Measurements from ENCODE around the gene ZCCHC17.
"Not testable (repeated sequence)": the region's sequence is repeated elsewhere in the genome, so short reads cannot be mapped to it uniquely, and the experiment has no call there.

Gene ZCCHC17

DNA sequence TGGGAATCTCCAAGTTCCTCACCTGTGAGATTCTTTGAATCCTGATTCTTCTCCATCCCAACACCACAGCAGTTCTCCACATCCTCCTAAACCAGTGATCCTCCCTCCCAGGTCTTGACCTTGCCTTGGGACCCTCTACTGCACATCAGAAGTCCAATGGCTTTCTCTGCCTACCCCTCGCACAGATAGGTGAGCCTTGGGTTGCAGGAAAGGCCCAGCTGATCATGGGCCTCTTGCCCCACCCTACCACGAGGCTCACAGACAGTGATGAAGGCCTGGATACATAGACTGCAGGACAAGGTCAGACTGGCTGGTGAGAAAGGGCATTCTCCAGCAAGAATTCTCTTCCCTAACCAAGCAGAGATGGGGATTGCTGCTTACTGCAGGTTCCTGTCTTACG, 75.2 kb downstream of the ZCCHC17 start:
- DNase-seq = no peak

DNA sequence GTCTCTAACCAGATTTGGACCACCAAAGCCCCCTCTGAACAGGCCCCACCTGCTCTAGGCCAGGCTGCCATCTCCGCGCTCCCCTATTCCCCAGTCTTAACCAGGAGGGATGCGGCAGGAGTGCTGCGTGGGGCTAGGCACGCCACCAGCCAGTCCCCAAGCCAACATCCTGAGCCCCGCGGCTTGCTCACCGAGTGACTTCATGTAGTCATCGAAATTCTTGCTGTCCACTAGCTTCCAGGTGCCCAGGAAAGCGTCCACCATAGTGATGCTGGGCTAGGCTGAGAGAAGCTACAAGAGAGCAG, 75.9 kb downstream of the ZCCHC17 start:
- no peak for DNase-seq

DNA sequence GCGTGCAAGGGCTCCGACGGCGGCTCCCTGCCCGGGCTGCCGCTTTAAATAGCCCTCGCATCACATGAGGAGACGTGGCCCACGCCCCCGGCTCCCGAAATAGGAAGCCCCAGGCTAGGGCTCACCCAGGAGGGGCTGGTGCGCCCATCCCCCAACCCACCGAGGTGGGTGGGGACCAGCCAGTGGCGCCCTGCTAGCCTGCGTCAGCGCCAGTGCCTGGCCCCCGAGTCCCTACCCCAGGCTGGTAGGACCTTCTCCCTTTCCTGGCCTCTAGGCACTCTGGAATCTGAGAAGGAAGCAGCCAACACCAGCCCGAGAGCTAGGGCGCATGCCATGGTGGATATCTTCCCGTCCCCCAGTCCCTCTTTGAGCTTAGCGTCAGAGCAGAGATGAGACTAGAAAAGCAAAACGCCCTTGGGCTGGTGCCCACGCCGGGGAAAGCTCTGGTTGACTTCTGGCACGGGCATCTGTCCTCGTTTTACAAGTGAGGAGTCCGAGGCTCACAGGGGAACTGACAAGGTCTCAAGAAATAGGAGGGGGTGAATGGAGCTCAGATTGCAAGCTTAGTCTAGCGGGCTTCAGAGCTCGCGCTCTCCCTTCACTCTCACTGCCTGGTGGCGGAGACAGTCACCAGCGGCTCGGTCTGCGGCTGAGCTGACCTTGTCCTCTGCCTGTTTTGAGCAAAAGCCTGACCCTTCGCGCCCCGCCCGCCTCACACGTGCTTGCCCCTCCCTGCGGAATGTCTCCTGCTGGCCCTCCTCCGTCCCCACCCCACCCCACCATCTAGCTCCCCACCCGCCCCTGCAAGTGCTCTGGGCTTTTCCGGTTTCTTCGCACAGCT, 76.4 kb downstream of the ZCCHC17 start, which contains the start of gene FABP3:
TSS of gene FABP3 (minus strand) at position 21 of the 841 bp plus-strand sequence. CDS start 62 bp downstream, outside the sequence.
- DNase-seq = peak; percentile 34

DNA sequence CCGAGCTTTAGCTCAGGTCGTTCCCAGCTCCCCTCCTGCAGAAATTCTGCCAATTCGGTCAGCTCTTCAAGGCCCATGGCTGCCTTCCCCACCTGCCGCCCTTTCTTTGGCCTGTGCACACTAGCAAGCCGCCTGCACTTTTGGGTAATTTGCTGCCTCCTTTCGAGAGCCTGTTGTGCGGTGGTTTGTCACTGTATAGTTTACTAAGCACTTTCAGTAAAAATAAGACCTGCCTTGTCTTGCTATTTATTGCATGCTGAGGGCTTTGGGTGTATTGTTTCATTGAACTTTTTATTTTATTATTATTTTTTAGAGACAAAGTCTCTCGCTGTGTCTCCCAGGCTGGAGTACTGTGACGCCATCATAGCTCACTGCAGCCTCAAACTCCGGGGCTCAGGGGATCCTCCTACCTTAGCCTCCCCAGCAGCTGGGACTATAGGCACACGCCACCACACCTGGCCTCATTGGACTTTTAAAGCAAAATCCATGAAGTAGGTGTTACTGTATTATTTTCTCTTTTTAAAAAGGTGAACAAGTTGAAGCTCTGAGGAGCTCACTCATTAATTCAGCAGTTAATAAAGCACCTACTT, 77.2 kb downstream of the ZCCHC17 start:
- DNase-seq = no peak

DNA sequence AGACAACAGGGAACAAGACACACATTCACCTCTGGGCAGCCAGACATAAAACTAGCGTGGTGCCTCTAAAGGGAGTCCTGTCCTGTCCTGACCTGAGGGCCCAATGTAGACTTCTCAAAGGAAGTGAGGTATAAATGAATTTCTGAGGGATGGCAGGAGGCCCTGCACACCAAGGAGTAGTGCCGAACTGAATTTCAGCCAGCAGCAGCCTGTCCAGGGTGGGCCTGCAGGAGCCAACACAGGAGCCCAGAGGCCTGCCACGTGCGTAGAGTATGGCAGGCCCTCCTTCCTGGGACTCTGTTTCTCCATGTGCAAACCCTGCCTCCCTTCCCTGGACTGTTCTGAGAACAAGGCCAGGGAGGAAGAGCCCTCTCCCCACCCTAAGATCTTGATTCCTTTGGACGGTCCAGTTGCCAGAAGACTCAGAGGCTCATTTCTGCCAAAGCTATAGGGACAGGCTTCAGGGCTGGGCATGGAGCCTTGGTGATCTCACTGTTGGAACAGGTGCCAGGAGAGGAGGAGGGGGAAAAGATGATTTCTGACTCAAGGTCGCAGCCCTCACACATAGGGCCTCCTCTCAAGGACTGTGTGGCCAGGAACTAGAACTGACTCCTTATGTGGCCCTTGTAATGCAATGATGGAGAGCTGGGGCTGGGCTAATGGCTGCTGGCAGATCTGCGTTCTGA, 77.8 kb downstream of the ZCCHC17 start:
- no peak for DNase-seq

DNA sequence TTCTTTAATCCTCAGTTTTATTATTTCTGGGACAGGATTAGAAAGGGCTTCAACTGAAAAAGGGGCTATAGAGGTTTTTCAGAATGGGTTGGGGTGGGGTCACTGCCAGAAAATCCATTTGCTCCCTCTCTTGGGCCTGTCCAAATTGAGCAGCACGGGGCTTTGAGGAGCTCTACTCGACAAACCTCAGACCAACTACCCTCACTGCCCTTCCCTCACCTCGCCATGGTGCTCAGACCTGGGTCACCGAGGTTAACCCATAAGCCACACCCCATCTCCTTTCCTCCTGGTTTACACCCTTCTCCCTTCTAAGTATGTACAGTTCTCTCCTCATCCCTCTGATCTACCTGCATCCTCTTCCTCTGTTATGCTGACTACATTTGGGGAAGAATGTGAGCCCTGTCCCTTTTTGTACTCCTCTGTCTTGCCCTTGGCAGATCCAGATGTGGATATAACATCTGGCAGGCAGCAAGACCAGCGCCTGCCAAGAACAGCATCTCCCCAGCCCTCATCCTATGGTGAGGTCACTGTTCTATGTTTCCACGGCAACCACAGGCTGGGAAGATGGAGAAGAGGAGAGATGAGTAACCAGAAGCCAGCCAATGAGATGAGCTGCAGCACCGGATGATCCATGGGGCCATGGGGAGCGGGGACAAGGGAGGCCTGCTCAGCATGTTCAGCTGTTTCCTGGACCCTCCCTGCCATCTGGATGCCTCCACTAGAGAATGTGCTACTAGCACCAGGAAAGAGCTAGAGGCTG, 79.7 kb downstream of the ZCCHC17 start:
- no peak for DNase-seq

DNA sequence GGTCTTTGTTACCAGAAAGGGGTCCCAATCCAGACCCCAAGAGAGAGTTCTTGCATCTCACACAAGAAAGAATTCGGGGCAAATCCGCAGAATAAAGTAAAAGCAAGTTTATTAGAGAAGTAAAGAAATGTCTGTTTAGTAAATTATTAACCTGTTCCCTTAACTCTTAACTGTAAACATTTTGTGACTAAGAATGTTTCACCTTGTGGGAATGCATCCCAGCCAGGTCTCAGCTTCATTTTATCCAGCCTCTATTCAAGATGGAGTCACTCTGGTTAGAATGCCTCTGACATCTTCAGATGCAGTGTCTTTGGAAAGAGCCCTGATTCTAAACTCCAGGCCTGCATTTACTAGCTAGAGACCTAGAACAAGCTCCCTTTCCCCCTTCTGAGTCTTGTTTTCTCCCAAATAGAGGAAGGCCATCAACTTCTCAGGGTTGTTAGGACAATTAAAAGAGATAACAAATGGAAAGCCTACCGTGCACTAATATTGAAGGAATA, 80.6 kb downstream of the ZCCHC17 start:
- no peak for DNase-seq

DNA sequence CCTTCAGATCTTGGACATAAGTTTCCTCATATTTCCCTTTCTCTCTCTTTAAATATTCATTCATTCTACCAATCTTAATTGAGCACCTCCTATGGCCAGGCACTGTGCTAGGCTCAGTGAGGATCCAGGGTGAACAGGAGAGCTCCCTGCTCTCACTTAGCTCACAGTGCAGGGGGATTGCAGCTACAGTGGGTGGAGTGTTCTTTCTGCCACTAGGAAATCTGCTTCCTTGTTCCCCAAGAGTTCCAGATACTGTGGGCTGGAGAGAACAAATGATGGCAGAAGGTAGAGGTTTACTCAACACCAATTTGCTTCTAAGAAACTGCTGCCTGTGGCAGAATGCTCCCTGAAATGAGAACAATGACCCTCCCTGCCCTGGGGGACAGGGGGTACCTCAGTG, 81.2 kb downstream of the ZCCHC17 start:
- DNase-seq = no peak

DNA sequence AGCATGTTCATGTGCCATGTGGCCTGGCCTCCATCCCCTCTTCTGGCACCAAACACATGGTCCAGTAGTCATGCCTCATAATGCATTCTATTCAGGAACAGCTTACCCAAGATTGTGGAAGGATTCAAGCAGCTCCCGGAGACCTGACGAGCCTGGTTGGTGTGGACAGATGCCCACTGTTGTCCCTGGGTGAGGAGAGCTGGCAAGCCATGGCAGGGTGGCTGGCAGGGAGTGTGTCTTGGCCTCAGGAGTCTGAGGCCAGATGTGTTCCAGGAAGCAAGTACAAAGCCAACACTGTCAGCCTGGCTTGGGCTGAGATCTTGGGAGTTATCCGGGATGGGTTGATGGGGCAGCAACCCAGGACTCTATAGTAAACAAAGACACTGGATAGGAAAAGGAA, 83.3 kb downstream of the ZCCHC17 start:
- no peak for DNase-seq

DNA sequence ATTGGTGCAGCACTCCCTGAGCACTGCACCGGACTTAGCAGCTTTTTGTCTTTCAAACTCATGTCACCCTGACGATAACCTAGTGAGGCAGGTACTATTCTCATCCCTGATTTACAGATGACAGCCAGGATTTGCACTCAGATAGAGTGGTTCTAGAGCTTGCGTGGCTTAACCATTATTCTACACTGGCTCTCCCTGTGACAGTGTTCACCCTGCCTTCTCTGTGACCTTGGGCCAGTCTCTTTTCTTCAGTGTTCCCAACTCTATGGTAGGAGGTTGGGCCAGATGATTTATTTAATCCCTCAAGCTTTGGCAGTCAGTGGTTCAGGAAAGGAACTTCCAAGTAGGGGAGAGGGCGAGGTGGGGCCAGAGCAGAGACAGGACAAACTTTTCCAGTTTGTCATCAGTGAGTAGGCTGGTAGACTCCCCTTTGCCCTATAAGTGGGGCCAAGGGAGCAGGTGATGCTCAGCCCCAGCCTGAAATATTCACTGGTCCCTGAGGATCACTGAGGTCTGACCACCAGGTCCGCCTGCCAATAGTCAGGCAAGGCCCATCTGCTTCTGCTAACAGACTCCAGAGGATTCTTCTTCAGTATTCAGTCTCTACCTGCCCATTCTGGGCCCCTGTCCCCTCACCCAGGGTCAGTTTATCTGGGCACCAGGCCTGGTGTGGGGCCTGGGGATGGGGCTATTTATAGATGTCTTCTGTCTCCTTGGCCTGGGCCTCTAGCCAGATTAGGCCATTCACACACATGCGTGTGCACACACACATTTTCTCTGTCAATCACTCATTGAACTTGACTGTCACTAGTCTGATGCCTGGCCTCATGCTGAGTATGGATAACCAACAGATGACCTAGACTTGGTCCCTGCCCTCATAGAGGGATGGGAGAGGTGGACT, 84.8 kb downstream of the ZCCHC17 start:
- DNase-seq = no peak

DNA sequence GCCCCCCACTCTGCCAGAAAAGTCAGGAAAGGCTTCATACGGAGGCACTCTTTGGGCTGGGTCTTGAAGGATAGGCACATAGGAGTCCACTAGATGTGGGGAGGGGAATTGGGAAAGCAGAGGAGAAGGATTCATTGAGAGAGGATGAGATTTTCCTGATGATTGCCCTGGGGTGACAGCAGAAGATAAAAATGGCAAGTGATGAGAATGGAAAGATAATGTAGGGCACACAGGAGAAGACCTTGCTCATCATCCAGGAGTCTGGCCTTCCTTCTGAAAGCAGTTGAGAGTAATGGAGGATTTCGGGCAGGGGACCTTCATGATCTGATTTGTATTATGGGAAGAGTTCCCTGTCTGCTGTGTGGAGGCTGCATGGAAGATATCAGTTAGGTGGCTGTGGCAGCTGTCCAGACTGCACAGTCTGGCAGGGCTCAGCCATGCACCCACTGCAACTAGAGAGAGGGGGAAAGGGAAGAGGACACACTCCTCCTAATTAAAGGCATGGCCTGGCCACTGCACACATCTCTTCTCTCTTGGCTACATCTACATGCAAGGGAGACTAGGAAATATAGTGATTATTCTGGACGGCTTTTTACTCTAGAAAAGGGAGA, 85.7 kb downstream of the ZCCHC17 start:
- DNase-seq = no peak

DNA sequence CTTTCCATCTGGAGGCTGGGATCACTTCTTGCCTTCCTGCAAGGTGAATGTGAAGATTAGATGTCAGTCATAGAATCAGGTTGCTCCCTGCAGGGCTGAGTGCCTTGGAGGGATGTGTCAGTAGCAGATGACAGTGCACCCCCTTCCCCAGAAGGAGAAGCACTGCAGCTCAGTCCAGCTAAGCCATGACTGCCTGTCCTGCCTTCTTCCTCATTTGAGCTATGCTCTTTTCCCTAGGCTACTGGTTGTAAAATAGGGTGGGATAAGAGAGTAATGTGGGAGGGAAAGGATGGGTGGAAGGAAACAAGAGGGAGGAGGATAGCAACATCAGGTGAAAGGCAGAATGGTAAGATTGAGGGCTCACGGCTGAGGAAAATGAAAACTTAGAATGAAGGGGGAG, 87.1 kb downstream of the ZCCHC17 start:
- DNase-seq = no peak

DNA sequence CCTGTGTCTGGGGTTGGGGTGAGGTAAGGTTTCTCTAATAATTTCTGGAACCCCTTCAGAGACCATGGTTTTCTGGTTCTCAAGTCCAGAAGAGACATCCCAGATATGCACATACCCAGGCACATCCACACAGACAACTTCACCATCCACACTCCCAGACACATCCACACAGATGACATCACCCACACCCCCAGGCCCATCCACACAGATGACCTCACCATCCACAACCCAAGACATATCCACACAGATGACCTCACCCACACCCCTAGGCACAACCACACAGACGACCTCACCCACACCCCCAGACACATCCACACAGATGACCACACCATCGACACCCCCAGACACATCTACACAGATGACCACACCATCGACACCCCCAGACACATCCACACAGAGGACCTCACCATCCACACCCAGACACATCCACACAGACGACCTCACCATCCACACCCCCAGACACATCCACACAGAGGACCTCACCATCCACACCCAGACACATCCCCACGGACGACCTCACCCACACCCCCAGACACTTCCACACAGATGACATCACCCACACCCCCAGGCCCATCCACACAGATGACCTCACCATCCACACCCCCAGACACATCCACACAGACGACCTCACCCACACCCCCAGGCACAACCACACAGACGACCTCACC, 89.9 kb downstream of the ZCCHC17 start:
- DNase-seq = not testable (repeated sequence)

DNA sequence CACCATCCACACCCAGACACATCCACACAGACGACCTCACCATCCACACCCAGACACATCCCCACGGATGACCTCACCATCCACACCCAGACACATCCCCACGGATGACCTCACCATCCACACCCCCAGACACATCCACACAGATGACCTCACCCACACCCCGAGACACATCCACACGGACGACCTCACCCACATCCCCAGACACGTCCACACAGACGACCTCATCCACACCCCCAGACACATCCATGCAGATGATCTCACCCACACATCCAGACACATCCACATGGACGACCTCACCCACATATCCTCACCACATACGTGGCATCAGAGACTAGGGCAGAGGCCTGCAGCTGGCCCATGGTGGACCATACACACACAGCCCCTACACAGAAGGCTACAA, 90.8 kb downstream of the ZCCHC17 start:
- no peak for DNase-seq

DNA sequence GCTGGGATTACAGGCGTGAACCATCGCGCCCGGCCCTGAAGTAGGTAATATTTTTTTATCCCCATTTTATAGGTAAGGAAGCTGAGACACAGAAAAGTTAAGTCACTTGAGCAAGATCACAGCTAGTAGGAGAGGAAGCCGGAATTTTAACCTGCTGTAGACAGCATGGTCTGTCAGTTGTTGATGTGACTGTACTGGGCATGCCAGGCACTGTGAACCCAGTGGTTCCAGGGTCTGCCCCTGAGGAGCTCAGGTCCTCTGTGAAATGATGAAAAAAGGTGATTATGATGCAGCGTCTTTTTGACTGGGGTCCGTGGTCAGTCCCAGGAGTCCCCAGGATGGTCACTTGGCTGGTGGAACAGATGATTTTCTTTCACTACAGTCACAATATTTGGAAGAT, 92.8 kb downstream of the ZCCHC17 start:
- no peak for DNase-seq

DNA sequence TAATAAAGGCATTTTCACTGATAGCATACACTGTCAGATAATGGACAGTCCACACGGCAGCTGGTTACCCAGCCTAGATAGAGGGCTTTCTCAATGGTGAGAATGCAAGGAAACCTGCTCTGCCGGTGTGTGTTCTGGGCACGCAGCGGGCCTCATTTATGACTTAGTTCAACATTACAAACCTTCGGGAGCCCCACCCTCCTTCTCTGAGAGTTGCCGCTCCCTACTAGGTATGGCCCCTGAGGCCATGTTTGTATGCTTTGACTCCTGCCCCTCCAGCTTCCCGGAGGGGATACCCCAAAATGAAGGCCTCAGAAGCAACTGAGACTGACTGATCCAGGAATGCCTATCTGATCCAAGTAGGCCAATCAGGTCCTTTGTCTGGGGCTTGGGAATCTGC, 93.2 kb downstream of the ZCCHC17 start:
- DNase-seq = no peak

DNA sequence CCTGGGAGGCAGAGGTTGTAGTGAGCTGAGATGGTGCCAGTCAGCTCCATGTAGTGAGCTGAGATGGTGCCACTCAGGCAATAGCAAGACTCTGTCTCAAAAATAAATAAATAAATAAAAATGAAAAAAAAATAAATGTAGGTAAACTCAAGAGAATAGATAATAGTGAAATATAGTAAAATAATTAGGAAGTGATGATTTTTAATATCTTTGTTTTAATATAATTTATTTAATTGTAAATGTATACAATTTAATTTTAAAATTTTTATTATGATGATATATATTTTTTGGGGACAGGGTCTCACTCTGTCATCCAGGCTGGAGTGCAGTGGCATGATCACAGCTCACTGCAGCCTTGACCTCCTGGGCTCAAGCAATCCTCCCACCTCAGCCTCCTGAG, 96.6 kb downstream of the ZCCHC17 start:
- DNase-seq = no peak

DNA sequence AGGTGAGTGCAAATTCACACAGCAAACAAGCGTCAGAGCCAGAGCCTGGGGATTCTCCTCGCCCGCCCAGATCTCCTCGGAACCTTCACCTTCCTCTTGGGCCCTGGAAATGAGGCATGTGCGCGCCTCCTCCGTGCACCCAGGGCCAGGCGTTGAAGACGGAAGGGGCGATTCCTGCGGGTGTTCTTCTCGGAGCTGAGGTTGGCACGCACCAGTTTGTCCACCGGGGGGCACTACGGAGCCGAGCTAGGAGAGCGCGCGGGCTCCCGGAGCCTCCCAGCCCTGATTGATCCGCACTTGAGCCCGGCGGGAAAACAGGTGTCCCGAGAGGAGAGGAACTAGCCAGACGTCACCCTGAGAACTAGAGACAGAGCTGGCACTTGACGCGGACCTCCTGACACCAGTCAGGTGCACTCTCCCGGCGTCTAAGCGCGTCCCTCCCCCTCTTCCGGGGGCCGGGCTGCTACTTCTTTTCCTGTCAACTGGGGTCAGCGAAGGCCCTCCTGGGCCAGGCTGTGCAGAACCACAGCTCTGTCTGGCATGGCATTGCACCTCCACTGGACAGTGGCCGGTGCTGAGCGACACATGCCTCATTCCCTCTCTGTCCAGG, 97.9 kb downstream of the ZCCHC17 start:
- peak; percentile 84 for DNase-seq

DNA sequence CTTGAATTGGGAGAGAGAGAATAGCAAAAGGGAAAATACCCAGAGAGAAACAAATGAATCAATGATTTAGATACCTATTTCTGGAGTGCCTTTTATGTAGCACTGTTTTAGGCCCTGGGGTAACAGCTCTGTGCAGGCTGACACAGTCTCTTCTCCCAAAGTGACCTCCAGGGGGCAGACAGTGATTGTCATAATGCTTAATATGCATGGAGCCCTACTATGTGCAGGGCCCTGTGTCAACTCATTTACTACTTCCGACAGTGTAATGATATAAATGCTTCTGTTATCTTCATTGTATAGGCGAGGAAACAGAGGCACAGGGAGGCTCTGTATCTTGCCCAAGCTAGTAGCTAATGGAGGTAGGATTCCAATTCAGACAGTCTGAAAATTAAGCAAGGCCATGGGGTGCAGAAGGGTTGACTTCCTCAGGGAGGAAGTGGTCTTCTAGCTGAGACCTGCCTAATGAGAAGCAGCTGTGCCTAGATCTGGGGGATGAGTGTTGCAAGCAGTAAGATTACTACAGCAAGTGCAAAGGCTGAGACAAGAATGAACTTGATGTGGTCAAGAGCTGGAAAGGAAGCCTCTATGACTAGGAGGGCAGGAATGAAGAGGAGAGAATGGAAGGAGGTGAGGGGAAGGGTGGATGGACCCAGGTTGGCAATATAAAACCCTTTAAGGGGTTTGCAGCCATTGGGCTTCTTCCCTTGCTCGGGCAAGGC, 100.0 kb downstream of the ZCCHC17 start:
- DNase-seq = no peak
